Common myeloid progenitor, CD34-positive (primary cell): ENCODE results near the gene EPSTI1.

Source experiments
- CTCF ChIA-PET: fragments of 350-600 bp; sonication (Branson Sonifier 250); formaldehyde crosslinking; loops from one replicate; lab custom pipeline; 2021; ENCODE audit warnings: antibody characterized with exemption; lab: Charles Lee
- POLR2A ChIA-PET: fragments of 350-600 bp; sonication (Branson Sonifier 250); formaldehyde crosslinking; loops from one replicate; lab custom pipeline; 2021; ENCODE audit warnings: antibody characterized with exemption; lab: Charles Lee
- DNase-seq, 3 donors: peaks; one replicate each; pipeline versions ENCODE4 v3.0.0 to v3.0.0-alpha.2; 2013
- H3K27ac ChIP-seq, 2 experiments: 1 replicate in 1 of 2; 2 replicates in 1 of 2; pipeline ENCODE4 v1.7.0; 2013; ENCODE audit warnings: inconsistent platforms in 2 of 2, low read length in 2 of 2, mild to moderate bottlenecking in 2 of 2, low read depth in 1 of 2, moderate library complexity in 1 of 2; ENCODE audit not compliant: severe bottlenecking in 2 of 2, insufficient read depth in 1 of 2, poor library complexity in 1 of 2
- H3K27me3 ChIP-seq, 5 experiments: replicated peaks in 2 of 5; 1 replicate in 3 of 5; 2 replicates in 2 of 5; pipeline versions ENCODE4 v1.6.1 to v1.7.0; 2013; ENCODE audit warnings: low read length in 4 of 5, mild to moderate bottlenecking in 2 of 5, moderate library complexity in 2 of 5, inconsistent platforms in 1 of 5; ENCODE audit not compliant: insufficient read depth in 5 of 5, control insufficient read depth in 4 of 5
- H3K36me3 ChIP-seq, 4 experiments: 1 replicate in 2 of 4; 2 replicates in 2 of 4; pipeline versions ENCODE4 v1.6.1 to v1.7.0; 2013; ENCODE audit warnings: low read length in 3 of 4, control low read depth in 1 of 4, mild to moderate bottlenecking in 1 of 4; ENCODE audit not compliant: control insufficient read depth in 4 of 4, insufficient read depth in 4 of 4
- H3K4me1 ChIP-seq, 4 experiments: 1 replicate in 3 of 4; 2 replicates in 1 of 4; pipeline versions ENCODE4 v1.6.1 to v1.7.1; 2013; ENCODE audit warnings: low read length in 3 of 4, mild to moderate bottlenecking in 3 of 4, control low read depth in 1 of 4, inconsistent platforms in 1 of 4, moderate library complexity in 1 of 4; ENCODE audit not compliant: control insufficient read depth in 4 of 4, insufficient read depth in 4 of 4; ENCODE audit errors: control extremely low read depth in 1 of 4
- H3K4me3 ChIP-seq, 7 experiments: 1 replicate in 4 of 7; 2 replicates in 3 of 7; pipeline versions ENCODE4 v1.5.1 to v1.7.0; 2013; ENCODE audit warnings: mild to moderate bottlenecking in 7 of 7, low read length in 6 of 7, moderate library complexity in 6 of 7, inconsistent platforms in 2 of 7, low read depth in 2 of 7, control low read depth in 1 of 7; ENCODE audit not compliant: insufficient read depth in 4 of 7, control insufficient read depth in 1 of 7; ENCODE audit errors: extremely low read depth in 1 of 7
- H3K9me3 ChIP-seq, 5 experiments: 1 replicate in 4 of 5; 2 replicates in 1 of 5; pipeline versions ENCODE4 v1.6.1 to v1.7.1; 2013; ENCODE audit warnings: low read length in 4 of 5, mild to moderate bottlenecking in 2 of 5, inconsistent platforms in 1 of 5, low read depth in 1 of 5, moderate library complexity in 1 of 5; ENCODE audit not compliant: control insufficient read depth in 4 of 5, insufficient read depth in 2 of 5; ENCODE audit errors: control extremely low read depth in 1 of 5
- WGBS: methylation state at CpG from one replicate; pipeline ENCODE4 v1.1.5; 2013; ENCODE audit not compliant: insufficient coverage; 5-methylcytosine and 5-hydroxymethylcytosine counted together

The EPSTI1 gene

GRCh38 chr13:42849200-42849599 is 142.8 kb downstream of the EPSTI1 start:
- no peak overlapping the region for H3K27ac ChIP-seq
- H3K36me3 ChIP-seq = no peaks in the 10 kb centered on the region
- DNase-seq = no peak
- POLR2A ChIA-PET = no interaction called here
- H3K4me1 ChIP-seq = peaks cover 0 to 3% (median 0%) of the 10 kb centered on the region in 4 experiments
- CTCF ChIA-PET = no interaction called here
- H3K4me3 ChIP-seq = no peak overlapping the region
- no peaks in the 10 kb centered on the region for H3K9me3 ChIP-seq
- 100% methylated on average over 1 of the region's 2 CpGs for WGBS
- H3K27me3 ChIP-seq = no peaks in the 10 kb centered on the region

- peaks cover 0 to 3% (median 0%) of the 10 kb centered on the region in 4 experiments for H3K4me1 ChIP-seq
- 53% methylated on average over 3 of the region's 3 CpGs for WGBS
- H3K36me3 ChIP-seq = no peaks in the 10 kb centered on the region
- CTCF ChIA-PET = no interaction called here
- H3K9me3 ChIP-seq = no peaks in the 10 kb centered on the region
- no peaks in the 10 kb centered on the region for H3K27me3 ChIP-seq
- POLR2A ChIA-PET = no interaction called here
- DNase-seq = no peak
- no peak overlapping the region for H3K27ac ChIP-seq
- H3K4me3 ChIP-seq = no peak overlapping the region
Measured at GRCh38 chr13:42847891-42848663, 144.0 kb downstream of the EPSTI1 start.

GRCh38 chr13:42836930-42837690 is 154.9 kb downstream of the EPSTI1 start:
- Histone ChIP-seq H3K4me1 (peaks cover 2 to 10% (median 6%) of the 10 kb centered on the region in 4 experiments), H3K27me3 (no peaks in the 10 kb centered on the region), H3K4me3 (no peak overlapping the region), H3K9me3 (no peaks in the 10 kb centered on the region), H3K27ac (no peak overlapping the region), H3K36me3 (no peaks in the 10 kb centered on the region)
- POLR2A ChIA-PET = no interaction called here
- 67% methylated on average over 7 of the region's 10 CpGs for WGBS
- no peak for DNase-seq
- CTCF ChIA-PET = interaction anchor here (0.9 kb wide), 1 partner anchor 25 kb away, joined by 3 read pairs; no protein-coding TSS in a partner anchor
